DMS53 treated with DMSO at 0.1 percent for 48 hours (cell line): ENCODE results near the gene PCDH18.

Experiments
- DNase-seq: peaks from one replicate; lab custom pipeline; 2025; ENCODE audit not compliant: unreplicated experiment; lab: John Stamatoyannopoulos, UW

The PCDH18 gene

DNA sequence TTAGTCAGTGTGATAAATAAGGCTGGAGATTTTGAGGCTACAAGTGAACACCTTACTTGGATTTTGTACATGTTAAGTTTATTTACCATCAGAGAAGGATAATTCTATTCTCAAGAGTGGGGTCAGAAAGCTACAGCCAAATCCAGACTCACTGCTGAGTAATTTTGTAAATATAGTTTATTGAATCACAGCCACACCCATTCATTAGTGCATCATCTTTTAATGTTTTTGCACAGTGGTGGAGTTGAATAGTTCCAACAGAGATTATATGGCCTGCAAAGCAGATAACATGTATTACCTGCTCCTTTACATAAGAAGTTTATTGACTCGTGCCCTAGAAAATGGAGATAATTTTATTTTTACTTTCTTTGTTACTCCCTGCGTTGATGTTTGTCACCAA, 60.4 kb downstream of the PCDH18 start:
- DNase-seq: no peak

GRCh38 chr4:137471461-137471860, 60.8 kb downstream of the PCDH18 start:
- no peak for DNase-seq

- DNase-seq: no peak
These were observed 61.5 kb downstream of the PCDH18 start for GRCh38 chr4:137470806-137471205.
